Amniotic stem cell (primary cell): Measurements from ENCODE around the gene SORBS1.
"Not testable (repeated sequence)": the region's sequence is repeated elsewhere in the genome, so short reads cannot be mapped to it uniquely, and the experiment has no call there.

Experiments used
- DNase-seq: peaks from one replicate; lab custom pipeline; 2025; lab: John Stamatoyannopoulos, UW

The SORBS1 gene

DNA sequence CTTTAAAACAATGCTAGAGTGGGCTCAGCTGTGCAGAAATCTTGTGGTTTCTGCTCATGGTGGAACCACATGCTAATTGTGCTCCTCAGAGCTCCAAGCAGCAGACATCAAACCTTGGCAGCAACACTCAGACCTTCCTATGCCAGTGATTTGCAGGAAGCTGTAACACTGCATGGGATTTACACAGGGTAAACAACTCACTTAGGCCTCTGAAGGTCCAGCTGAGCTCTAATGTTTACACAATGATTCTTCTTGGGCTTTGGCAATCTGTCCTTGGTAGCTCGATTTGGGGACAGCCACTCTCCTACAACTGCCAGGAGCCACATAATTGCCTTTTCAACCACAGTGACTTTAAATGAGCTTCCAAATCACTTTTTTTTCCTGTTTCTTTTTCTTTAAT lies 172.6 kb downstream of the SORBS1 start:
- no peak for DNase-seq

DNA sequence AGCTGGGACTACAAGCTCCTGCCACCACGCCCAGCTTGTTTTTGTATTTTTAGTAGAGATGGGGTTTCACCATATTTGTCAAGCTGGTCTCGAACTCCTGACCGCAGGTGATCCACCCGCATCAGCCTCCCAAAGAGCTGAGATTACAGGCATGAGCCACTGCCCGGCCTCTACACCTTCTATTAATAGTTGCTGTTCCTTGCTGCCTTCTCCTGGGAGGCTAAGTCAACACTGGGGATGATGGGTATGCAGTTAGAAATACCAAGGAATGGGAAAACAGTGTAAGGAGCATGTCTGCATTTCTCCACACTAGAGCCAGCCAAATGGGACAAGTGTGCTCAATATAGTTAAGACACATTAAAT lies 173.1 kb downstream of the SORBS1 start:
- no peak for DNase-seq

DNA sequence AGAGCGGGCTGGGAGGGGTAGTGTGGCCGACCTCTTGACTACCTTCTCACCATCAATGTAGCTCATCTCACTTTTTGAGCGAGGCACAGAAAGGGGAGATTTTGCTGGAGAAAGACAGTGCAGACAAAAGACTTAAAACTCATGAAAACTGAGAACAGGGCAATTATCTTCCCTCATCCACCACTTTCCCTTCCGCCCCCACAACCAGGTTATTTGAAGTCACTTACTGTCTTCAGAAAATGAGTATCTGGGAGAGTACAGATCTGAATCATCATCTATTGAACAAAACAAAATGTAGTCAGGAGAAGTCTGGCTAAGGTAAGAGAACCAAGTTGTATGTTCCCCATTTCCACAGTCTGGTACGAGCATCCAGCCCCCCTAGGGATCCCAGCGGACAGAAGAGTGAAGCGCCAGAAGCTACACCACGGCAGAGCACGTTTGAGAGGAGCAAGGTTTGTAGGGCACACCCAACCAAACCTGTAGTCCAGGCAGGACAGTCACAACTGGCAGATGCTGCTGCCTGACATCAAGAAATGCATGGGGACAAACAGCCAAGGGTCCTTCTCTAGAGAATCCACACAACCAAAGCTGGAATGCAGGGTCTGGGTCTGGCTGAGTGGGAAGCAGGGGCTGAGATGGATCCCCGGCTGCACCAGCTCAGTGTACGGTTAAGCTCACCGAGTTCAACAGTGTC lies 177.0 kb downstream of the SORBS1 start:
- DNase-seq = no peak

DNA sequence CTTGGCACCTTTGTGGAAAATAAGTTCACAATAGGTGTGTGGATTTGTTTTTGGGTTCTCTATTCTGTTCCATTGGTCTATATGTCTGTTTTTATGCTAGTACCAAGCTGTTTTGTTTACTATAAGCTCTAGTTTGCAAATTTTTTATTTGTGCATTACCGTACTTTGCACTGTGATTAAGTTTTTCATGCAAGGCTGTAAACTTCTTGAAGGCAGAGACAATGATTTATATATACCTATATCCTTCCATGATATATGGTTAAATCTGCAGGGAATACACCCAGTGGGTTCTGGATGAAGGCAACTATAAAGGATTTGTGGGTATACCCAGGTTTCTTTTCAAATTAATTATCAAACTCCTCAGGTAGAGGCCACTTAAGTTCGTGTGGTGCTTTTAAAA lies 178.6 kb downstream of the SORBS1 start:
- no peak for DNase-seq

- no peak for DNase-seq
Observed at GRCh38 chr10:95382174-95382573, 179.0 kb downstream of the SORBS1 start.

GRCh38 chr10:95377950-95378349 lies 183.2 kb downstream of the SORBS1 start:
- DNase-seq = no peak

DNA sequence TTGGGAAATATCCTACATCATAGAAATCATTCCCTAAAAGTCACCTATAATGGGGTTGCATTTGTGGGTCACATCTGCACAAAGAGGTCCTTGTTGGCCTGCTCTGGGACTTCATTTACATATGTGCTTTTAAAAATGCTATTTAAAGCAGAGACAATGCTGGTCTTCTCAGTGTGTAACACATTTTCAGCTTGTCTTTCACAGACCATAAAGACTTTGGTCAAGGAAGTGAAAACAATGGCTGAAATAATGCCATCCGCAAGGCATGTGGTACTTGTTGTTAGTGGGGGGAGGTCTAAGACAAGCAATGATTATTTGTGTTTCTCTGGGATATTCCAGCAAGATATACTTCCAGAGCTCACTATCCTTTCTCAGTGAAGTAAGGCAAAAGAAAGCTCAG lies 185.8 kb downstream of the SORBS1 start:
- DNase-seq = no peak

- DNase-seq = no peak
Observed at GRCh38 chr10:95374597-95375209, 186.5 kb downstream of the SORBS1 start.

DNA sequence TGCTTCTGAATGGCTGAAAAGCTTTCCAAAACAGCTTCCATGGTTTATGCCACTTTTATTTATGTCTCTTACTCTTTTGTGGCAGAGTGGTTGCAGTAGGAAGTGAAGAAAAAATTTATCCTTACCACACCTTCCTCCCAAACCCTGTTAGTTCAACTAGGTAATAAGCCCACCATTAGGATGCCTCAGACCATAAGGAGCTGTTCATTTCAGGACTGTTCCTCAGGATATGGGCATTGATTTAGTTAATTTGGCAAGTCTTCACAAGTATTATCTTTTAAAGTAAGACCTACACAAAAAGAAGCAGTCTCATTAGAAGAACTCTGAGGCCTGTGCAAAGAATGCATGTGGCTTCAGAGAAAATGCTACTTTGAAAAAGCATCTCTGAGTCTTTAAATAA lies 187.5 kb downstream of the SORBS1 start:
- DNase-seq = no peak

DNA sequence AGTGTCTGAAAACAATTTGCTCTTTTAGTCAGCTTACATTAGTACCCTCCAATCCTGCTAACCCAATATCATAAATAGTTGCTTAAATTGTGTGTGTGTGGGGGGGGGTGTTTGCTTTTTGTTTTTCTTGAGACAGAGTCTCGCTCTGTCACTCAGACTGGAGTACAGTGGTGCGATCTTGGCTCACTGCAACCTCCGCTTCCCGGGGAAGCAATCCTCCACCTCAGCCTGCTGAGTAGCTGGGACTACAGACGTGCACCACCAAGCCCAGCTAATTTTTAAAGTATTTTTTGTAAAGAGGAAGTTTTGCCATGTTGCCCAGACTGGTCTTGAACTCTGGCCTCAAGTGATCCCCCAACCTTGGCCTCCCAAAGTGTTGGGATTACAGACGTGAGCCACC lies 196.8 kb downstream of the SORBS1 start:
- no peak for DNase-seq

DNA sequence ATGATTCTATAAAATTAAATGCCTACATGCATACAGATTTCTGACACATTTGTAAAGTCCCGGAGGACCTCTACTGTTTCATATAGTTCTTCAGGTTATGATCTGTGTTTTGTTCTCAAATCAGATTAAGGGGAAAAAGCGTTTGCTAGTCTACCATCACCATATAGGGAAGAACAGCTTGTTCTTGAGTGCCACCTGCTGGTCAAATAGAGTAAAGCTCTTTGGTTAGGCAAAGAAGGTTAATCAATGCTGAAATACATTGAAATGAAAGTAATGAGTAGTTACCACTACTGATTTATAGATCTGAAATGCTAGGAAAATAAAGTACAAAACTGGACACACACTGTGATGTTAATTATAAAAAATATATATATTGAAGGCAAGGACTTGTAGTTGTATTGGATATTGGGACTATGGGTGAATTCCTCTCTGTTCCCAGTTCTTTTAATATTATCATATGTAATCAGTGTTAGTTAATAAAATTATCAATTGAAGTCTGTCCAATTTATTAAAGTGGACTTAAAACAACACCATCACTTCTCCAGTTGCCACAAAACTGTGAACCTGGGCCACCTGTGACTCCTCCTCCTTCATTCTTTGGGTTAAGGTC lies 197.8 kb downstream of the SORBS1 start:
- no peak for DNase-seq

DNA sequence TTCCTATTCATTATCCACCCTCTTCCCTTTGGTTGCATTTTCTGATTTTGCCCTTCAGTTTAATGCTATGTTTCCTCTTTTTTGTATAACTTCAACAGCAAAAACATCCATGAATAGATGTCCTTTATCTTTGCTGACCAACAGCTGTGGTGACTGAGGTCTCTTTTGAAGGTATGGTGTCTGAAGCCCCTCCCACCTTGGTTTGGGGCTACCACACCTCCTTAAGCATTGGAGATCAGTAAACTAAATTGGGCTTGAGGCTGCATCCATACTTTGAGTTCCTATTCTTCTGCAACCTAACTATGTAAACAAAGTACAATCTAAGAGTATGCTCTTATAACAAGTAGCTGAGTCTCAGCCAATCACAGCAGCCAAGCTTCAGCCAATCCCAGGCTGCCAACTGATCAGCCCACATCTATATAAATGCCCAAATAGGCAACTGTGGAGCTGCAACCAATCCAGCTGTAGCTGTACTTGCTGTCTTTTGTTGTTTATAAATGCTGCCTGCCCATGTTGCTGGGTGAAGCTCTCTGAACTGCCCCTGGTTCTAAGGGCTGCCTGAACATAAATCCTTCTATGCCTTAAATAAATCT lies 201.0 kb downstream of the SORBS1 start:
- no peak for DNase-seq

GRCh38 chr10:95359466-95359865 lies 201.7 kb downstream of the SORBS1 start:
- no peak for DNase-seq

- no peak for DNase-seq
Observed at GRCh38 chr10:95356190-95356955, 204.8 kb downstream of the SORBS1 start.

DNA sequence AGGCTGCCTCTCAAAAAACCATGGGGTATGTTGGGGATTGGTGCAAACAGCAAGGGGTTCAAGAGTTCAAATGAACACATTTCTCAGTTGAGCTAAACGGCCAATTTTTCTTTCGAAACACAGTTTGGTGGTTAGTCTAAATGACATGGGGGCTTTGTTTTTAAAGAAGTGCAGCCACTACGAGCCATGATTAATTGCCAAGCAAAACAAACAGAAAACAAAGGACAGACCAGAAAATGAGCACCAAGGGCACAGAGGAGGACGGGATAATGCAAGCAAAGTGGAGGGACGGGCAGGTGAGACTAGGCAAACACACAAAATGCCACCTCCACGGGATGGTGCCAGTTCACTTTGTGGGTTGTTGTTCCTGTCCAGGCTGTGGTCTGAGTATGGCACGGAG lies 205.9 kb downstream of the SORBS1 start:
- no peak for DNase-seq

DNA sequence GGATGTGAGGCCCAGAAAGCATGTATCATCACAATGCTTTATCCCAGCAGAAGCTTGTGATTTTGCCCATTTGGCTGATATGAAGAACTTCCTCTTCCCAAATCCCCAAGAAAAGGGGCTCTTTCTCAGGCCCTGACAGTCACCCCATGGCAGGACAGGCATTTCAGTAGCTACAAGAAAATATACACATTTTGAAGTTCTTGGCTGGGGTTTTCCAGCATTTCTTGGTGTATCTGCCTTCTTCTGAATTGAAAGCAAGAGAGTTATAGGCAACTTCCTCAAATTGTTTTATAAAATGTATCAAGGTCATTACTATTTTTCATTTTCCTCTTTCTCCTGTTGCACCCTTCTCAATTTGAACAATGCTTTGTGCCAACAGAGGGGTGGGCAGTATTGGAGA lies 207.1 kb downstream of the SORBS1 start:
- no peak for DNase-seq

DNA sequence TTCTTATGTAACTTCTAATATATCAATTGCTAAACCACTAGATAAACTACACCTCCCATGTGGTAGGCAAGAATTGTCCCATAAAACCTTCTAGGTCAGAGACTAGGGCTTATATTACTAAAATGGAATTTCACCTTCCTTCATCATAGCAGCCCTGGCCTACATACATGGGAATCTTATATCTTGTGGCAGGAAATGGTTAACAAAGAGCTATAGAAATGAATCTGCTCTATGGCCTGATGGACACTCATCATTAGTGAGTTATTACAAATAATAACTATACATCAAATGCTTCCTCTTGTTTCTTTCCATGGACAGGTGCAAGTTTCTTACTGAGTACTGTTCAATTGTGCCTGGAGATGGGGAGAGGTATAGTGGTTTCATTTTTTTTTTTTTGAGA lies 208.0 kb downstream of the SORBS1 start:
- DNase-seq = no peak

- no peak for DNase-seq
Observed at GRCh38 chr10:95352684-95353083, 208.5 kb downstream of the SORBS1 start.

DNA sequence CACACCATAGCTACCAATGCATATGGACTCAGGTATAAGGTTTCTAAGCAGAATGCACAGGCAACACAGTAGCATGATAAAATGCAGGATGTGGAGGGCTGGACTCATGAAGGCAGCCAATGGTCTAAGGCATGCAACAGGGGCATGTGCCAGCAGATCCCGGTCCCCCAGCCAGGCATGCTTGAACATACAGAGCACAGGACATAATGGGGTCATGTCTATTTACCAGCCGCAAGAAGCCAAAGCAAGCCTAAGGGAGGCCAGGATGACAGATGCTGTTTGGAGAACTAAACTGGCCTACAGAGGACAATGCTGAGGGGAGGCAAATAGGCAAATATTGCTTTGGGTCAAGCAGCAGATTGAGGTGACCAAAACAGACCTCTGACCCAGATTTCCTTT lies 210.3 kb downstream of the SORBS1 start:
- no peak for DNase-seq

DNA sequence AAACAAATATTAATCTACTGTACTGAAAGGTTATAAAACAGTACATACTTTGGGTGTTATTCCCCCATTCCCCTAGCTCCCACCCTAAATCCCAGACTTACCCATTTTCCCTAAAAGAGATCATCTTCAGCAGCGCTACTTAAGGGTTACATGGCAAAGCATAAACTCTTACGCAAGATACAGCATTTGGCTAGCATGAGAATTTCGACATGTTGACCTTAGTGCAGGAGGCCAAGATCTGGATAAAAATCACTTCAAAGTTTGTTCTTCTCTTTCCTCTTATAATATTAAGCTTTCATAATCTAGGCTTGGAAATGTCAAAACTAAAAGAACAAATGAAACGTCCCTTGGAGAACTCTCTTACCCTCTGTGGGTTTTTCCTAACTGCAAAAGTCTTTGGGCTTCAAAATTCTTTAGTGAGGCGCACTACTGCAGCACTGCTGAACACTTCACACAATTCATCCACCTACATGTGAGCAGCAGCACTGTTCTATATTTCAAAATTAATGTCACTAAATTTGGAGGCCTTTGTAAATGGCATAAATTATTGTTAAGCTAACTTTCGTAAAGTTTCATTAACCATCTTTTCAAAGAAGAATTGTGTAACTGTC lies 210.8 kb downstream of the SORBS1 start:
- no peak for DNase-seq

GRCh38 chr10:95347402-95347766 lies 213.8 kb downstream of the SORBS1 start:
- not testable (repeated sequence) for DNase-seq

- DNase-seq = no peak
Observed at GRCh38 chr10:95346715-95347401, 214.3 kb downstream of the SORBS1 start.
